ENCODE measurements around the gene DEFB121. TPM values are rescaled to one million over a fixed set of nuclear protein-coding genes. Genes with fewer than 3 reads are reported as not detected.
"Not testable (repeated sequence)": the region's sequence is repeated elsewhere in the genome, so short reads cannot be mapped to it uniquely, and the experiment has no call there.

DEFB121 gene
- not detected in 2 replicates for total RNA-seq (2014; rRNA removed; shearing (Covaris generic))
- not detected in 2 replicates for polyA plus RNA-seq (2015; cell fraction: cytosol; rRNA removed)
- polyA plus RNA-seq (2015; cell fraction: nucleus; rRNA removed), result not detected in 2 replicates

GRCh38 chr20:31406115-31406514, at the start of gene DEFB121:
DEFB121 (minus strand) TSS chr20:31406215; CDS start chr20:31406152, 63 bp downstream.
- in situ Hi-C loops (cut with HindIII; ENCODE audit: low pct_unique_long_range_greater_than_20kb, low sequenced_read_pairs), result no loop called here
- DNase-seq (ENCODE audit: low read depth, low spot score), result no peak

- in situ Hi-C loops (cut with HindIII; ENCODE audit: low pct_unique_long_range_greater_than_20kb, low sequenced_read_pairs), result no loop called here
- DNase-seq (ENCODE audit: low read depth, low spot score), result peak; percentile 52
Observed at GRCh38 chr20:31454361-31454760, 48.3 kb upstream of the DEFB121 start.

GRCh38 chr20:31452575-31452974, 46.6 kb upstream of the DEFB121 start:
- peak; percentile 21 for DNase-seq (ENCODE audit: low read depth, low spot score)
- in situ Hi-C loops (cut with HindIII; ENCODE audit: low pct_unique_long_range_greater_than_20kb, low sequenced_read_pairs), result no loop called here

GRCh38 chr20:31449511-31450414, 43.7 kb upstream of the DEFB121 start:
- no peak for DNase-seq (ENCODE audit: low read depth, low spot score)
- in situ Hi-C loops (cut with HindIII; ENCODE audit: low pct_unique_long_range_greater_than_20kb, low sequenced_read_pairs), result no loop called here

GRCh38 chr20:31446084-31446819, 40.2 kb upstream of the DEFB121 start:
- in situ Hi-C loops (cut with HindIII; ENCODE audit: low pct_unique_long_range_greater_than_20kb, low sequenced_read_pairs), result no loop called here
- no peak for DNase-seq (ENCODE audit: low read depth, low spot score)

GRCh38 chr20:31440012-31440659, 34.1 kb upstream of the DEFB121 start, which contains the start of gene DEFB123:
DEFB123 (plus strand) TSS chr20:31440632; CDS start chr20:31440699, 67 bp downstream.
- in situ Hi-C loops (cut with HindIII; ENCODE audit: low pct_unique_long_range_greater_than_20kb, low sequenced_read_pairs), result no loop called here
- DNase-seq (ENCODE audit: low read depth, low spot score), result peak; percentile 45

- no peak for DNase-seq (ENCODE audit: low read depth, low spot score)
- in situ Hi-C loops (cut with HindIII; ENCODE audit: low pct_unique_long_range_greater_than_20kb, low sequenced_read_pairs), result no loop called here
Observed at GRCh38 chr20:31430568-31431115, 24.6 kb upstream of the DEFB121 start.

- in situ Hi-C loops (cut with HindIII; ENCODE audit: low pct_unique_long_range_greater_than_20kb, low sequenced_read_pairs), result not testable (repeated sequence)
Observed at GRCh38 chr20:31427576-31427975, 21.6 kb upstream of the DEFB121 start.

GRCh38 chr20:31426891-31427551, 21.0 kb upstream of the DEFB121 start:
- DNase-seq (ENCODE audit: low read depth, low spot score); in situ Hi-C loops (cut with HindIII; ENCODE audit: low pct_unique_long_range_greater_than_20kb, low sequenced_read_pairs): not testable (repeated sequence)

More at GRCh38 chr20:31427576-31427975, 21.6 kb upstream of the DEFB121 start:
- DNase-seq (ENCODE audit: low read depth, low spot score), result not testable (repeated sequence)

- peak; percentile 48 for DNase-seq (ENCODE audit: low read depth, low spot score)
Observed at GRCh38 chr20:31425797-31426196, 19.8 kb upstream of the DEFB121 start.

GRCh38 chr20:31418307-31418706, 12.3 kb upstream of the DEFB121 start:
- no peak for DNase-seq (ENCODE audit: low read depth, low spot score)
- in situ Hi-C loops (cut with HindIII; ENCODE audit: low pct_unique_long_range_greater_than_20kb, low sequenced_read_pairs), result no loop called here

More at GRCh38 chr20:31425797-31426196, 19.8 kb upstream of the DEFB121 start:
- in situ Hi-C loops (cut with HindIII; ENCODE audit: low pct_unique_long_range_greater_than_20kb, low sequenced_read_pairs), result no loop called here

GRCh38 chr20:31415653-31416052, 9.6 kb upstream of the DEFB121 start:
- in situ Hi-C loops (cut with HindIII; ENCODE audit: low pct_unique_long_range_greater_than_20kb, low sequenced_read_pairs), result no loop called here
- DNase-seq (ENCODE audit: low read depth, low spot score), result no peak

- peak; percentile 67 for DNase-seq (ENCODE audit: low read depth, low spot score)
- in situ Hi-C loops (cut with HindIII; ENCODE audit: low pct_unique_long_range_greater_than_20kb, low sequenced_read_pairs), result no loop called here
Observed at GRCh38 chr20:31414381-31414780, 8.4 kb upstream of the DEFB121 start.

- in situ Hi-C loops (cut with HindIII; ENCODE audit: low pct_unique_long_range_greater_than_20kb, low sequenced_read_pairs), result no loop called here
- no peak for DNase-seq (ENCODE audit: low read depth, low spot score)
Observed at GRCh38 chr20:31410011-31410410, 4.0 kb upstream of the DEFB121 start.

GRCh38 chr20:31403886-31404285, 2.1 kb downstream of the DEFB121 start:
- DNase-seq (ENCODE audit: low read depth, low spot score), result no peak
- in situ Hi-C loops (cut with HindIII; ENCODE audit: low pct_unique_long_range_greater_than_20kb, low sequenced_read_pairs), result no loop called here

- in situ Hi-C loops (cut with HindIII; ENCODE audit: low pct_unique_long_range_greater_than_20kb, low sequenced_read_pairs), result no loop called here
- DNase-seq (ENCODE audit: low read depth, low spot score), result no peak
Observed at GRCh38 chr20:31394900-31395299, 11.1 kb downstream of the DEFB121 start.

- DNase-seq (ENCODE audit: low read depth, low spot score), result peak; percentile 28
- in situ Hi-C loops (cut with HindIII; ENCODE audit: low pct_unique_long_range_greater_than_20kb, low sequenced_read_pairs), result no loop called here
Observed at GRCh38 chr20:31392836-31393235, 13.2 kb downstream of the DEFB121 start.
